CD14-positive monocyte (primary cell): Measurements from ENCODE around the gene HECTD1. TPM values are rescaled to one million over a fixed set of nuclear protein-coding genes. Genes with fewer than 3 reads are reported as not detected.

ENCODE experiments used
- DNase-seq, 3 donors: peaks; one replicate each; pipeline ENCODE4 v3.0.0-alpha.2; 2011 to 2022
- H2AFZ ChIP-seq: 2 replicates; pipeline ENCODE4 v1.6.0; 2012; ENCODE audit warnings: mild to moderate bottlenecking, low read depth, low read length, inconsistent platforms; ENCODE audit not compliant: insufficient read depth, poor library complexity, severe bottlenecking
- H3K27ac ChIP-seq, 2 donors: 1 replicate in 1 of 2; 2 replicates in 1 of 2; pipeline ENCODE4 v1.5.1; 2012 to 2013; ENCODE audit warnings: low read length in 2 of 2, control low read depth in 1 of 2, inconsistent platforms in 1 of 2, low read depth in 1 of 2, mild to moderate bottlenecking in 1 of 2
- H3K27me3 ChIP-seq, 2 donors: one replicate each; pipeline versions ENCODE4 v1.6.0 to v1.6.1; 2011 to 2013; ENCODE audit warnings: low read length in 2 of 2; ENCODE audit not compliant: control insufficient read depth in 2 of 2, insufficient read depth in 2 of 2
- H3K36me3 ChIP-seq, 2 donors: replicated peaks in 1 of 2; 1 replicate in 1 of 2; 2 replicates in 1 of 2; pipeline versions ENCODE4 v1.5.1 to v1.6.1; 2012 to 2013; ENCODE audit warnings: low read length in 2 of 2, control low read depth in 1 of 2, inconsistent platforms in 1 of 2, mild to moderate bottlenecking in 1 of 2; ENCODE audit not compliant: insufficient read depth in 2 of 2, control insufficient read depth in 1 of 2
- H3K4me1 ChIP-seq, 2 donors: 1 replicate in 1 of 2; 2 replicates in 1 of 2; pipeline versions ENCODE4 v1.5.1 to v1.6.1; 2012 to 2013; ENCODE audit warnings: low read length in 2 of 2, control low read depth in 1 of 2, inconsistent platforms in 1 of 2, mild to moderate bottlenecking in 1 of 2, moderate library complexity in 1 of 2; ENCODE audit not compliant: insufficient read depth in 2 of 2, control insufficient read depth in 1 of 2
- H3K4me2 ChIP-seq: replicated peaks from 2 replicates; pipeline ENCODE3; 2012; ENCODE audit warnings: low read length, moderate library complexity, mild to moderate bottlenecking; ENCODE audit not compliant: poor library complexity, severe bottlenecking; ENCODE audit errors: extremely low read depth
- H3K4me3 ChIP-seq, 3 experiments: fragments of 200-600 bp in 1 of 3; sonication (generic) in 1 of 3; replicated peaks in 1 of 3; 1 replicate in 2 of 3; 2 replicates in 1 of 3; pipeline ENCODE4 v1.5.1; 2011 to 2013; ENCODE audit warnings: low read length in 3 of 3, mild to moderate bottlenecking in 3 of 3, control low read depth in 2 of 3, low read depth in 2 of 3, inconsistent platforms in 1 of 3, moderate library complexity in 1 of 3
- H3K79me2 ChIP-seq: 2 replicates; pipeline ENCODE4 v1.6.0; 2012; ENCODE audit warnings: mild to moderate bottlenecking, control low read depth, inconsistent platforms, low read length, moderate library complexity; ENCODE audit not compliant: insufficient read depth
- H3K9ac ChIP-seq: 2 replicates; pipeline ENCODE4 v1.6.0; 2017; ENCODE audit warnings: low read length, mild to moderate bottlenecking; ENCODE audit not compliant: insufficient read depth, poor library complexity, severe bottlenecking
- H3K9me3 ChIP-seq, 2 donors: replicated peaks in 1 of 2; 1 replicate in 1 of 2; 2 replicates in 1 of 2; pipeline versions ENCODE4 v1.5.1 to v1.6.1; 2012 to 2013; ENCODE audit warnings: low read length in 2 of 2, control low read depth in 1 of 2; ENCODE audit not compliant: control insufficient read depth in 1 of 2, insufficient read depth in 1 of 2
- H4K20me1 ChIP-seq: 2 replicates; pipeline ENCODE4 v1.6.0; 2012; ENCODE audit warnings: mild to moderate bottlenecking, low read length, control low read depth, moderate library complexity; ENCODE audit not compliant: insufficient read depth
- H3K27ac Mint-ChIP-seq, 7 donors: one replicate each; pipeline ENCODE4 v1.8.0; 2020; ENCODE audit warnings: mild to moderate bottlenecking in 7 of 7, mixed read lengths in 7 of 7, moderate library complexity in 6 of 7, inconsistent platforms in 2 of 7
- H3K27me3 Mint-ChIP-seq, 3 donors: one replicate each; pipeline ENCODE4 v1.8.0; 2021 to 2022; ENCODE audit warnings: low read depth in 3 of 3, mild to moderate bottlenecking in 3 of 3, mixed read lengths in 3 of 3, moderate library complexity in 3 of 3, inconsistent platforms in 1 of 3
- H3K36me3 Mint-ChIP-seq, 2 donors: one replicate each; pipeline ENCODE4 v1.8.0; 2020; ENCODE audit warnings: mixed read lengths in 2 of 2, inconsistent platforms in 1 of 2, mild to moderate bottlenecking in 1 of 2
- H3K4me1 Mint-ChIP-seq: one replicate; pipeline ENCODE4 v1.8.0; 2020; ENCODE audit warnings: mild to moderate bottlenecking, mixed read lengths
- H3K4me3 Mint-ChIP-seq, 2 donors: one replicate each; pipeline ENCODE4 v1.8.0; 2020; ENCODE audit warnings: mild to moderate bottlenecking in 2 of 2, mixed read lengths in 2 of 2, moderate library complexity in 1 of 2
- H3K9me3 Mint-ChIP-seq, 7 donors: one replicate each; pipeline ENCODE4 v1.8.0; 2020 to 2022; ENCODE audit warnings: mixed read lengths in 7 of 7, mild to moderate bottlenecking in 6 of 7, moderate library complexity in 6 of 7, inconsistent platforms in 2 of 7
- CTCF ChIP-seq: fragments of 200-600 bp; IDR thresholded peaks from one replicate; pipeline ENCODE4 v1.8.0; 2022; ENCODE audit warnings: antibody characterized with exemption, mild to moderate bottlenecking
- intact Hi-C, 2 donors: fragments of 100-400 bp; cut with micrococcal nuclease; formaldehyde crosslinking; loops; one replicate each; pipeline versions ENCODE4 v1.15.0 to v1.15.1; 2023
- polyA plus RNA-seq, 3 donors: library from polyadenylated mRNA; depleted of rRNA in 1 of 3; unstranded in 2 of 3; stranded (reverse) in 1 of 3; fragments of 300-500 nt in 2 of 3; fragments of >200 nt in 1 of 3; fragmentation: Illumina TruSeq in 2 of 3; gene quantifications; 1 replicate in 2 of 3; 2 replicates in 1 of 3; pipeline ENCODE4 v1.2.3, GENCODE V29; 2012 to 2021

HECTD1 gene
- polyA plus RNA-seq, 3 donors = 12.7 to 55.9 (median 21.5) TPM

- Histone ChIP-seq H3K79me2 (no peaks in the 10 kb centered on the region), H4K20me1 (no peaks in the 10 kb centered on the region), H3K4me2 (peak overlapping the region; percentile 74), H3K36me3 (no peaks in the 10 kb centered on the region), H3K27me3 (no peaks in the 10 kb centered on the region), H3K27ac (peak overlapping the region in 1 of 2 donors; percentile 59), H3K9me3 (no peaks in the 10 kb centered on the region), H3K4me3 (peak overlapping the region in 1 of 3 experiments; percentile 69), H3K4me1 (peaks cover 20 to 25% of the 10 kb centered on the region in 2 donors), H2AFZ (peak overlapping the region; percentile 4), H3K9ac (no peak overlapping the region)
- DNase-seq = peak in 2 of 3 donors; percentile 19 to 29
- no peaks in the 10 kb centered on the region for H3K27me3 Mint-ChIP-seq
- intact Hi-C loops = no loop called here
- peak overlapping the region in 5 of 7 donors; percentile 19 to 81 (median 80) for H3K27ac Mint-ChIP-seq
- TF ChIP-seq CTCF = no peak
- H3K4me1 Mint-ChIP-seq = peaks cover 17% of the 10 kb centered on the region
- no peak overlapping the region for H3K4me3 Mint-ChIP-seq
- H3K9me3 Mint-ChIP-seq = no peaks in the 10 kb centered on the region
- H3K36me3 Mint-ChIP-seq = no peaks in the 10 kb centered on the region
Observed at GRCh38 chr14:31229009-31229408, 21.4 kb upstream of the HECTD1 start.

DNA sequence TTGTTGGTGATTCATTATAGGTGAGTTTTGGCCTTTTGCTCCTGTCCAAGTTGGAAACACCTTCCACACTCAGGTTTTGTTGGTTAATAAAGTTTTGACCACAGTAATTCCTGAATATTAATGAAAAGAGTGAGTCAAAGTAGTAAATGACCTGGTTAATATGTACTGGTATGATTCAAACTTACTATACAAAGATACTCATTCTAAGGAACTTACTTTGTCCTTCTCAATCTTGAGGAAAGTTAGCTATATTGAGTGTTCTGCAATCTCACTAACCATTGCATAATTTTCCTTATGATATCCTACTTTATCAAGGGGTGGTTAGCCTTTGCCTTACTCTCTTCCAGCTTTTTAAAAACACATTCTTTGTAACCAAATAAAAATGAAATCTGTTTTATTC, 20.9 kb upstream of the HECTD1 start:
- Mint-ChIP-seq H3K27ac (peak overlapping the region in 4 of 7 donors; percentile 19 to 69 (median 28)), H3K36me3 (no peaks in the 10 kb centered on the region), H3K4me3 (no peak overlapping the region), H3K27me3 (no peaks in the 10 kb centered on the region), H3K9me3 (no peaks in the 10 kb centered on the region), H3K4me1 (peaks cover 17% of the 10 kb centered on the region)
- peak in 2 of 3 donors; percentile 17 to 46 for DNase-seq
- TF ChIP-seq CTCF = no peak
- no peaks in the 10 kb centered on the region for H4K20me1 ChIP-seq
- H3K4me3 ChIP-seq = no peak overlapping the region
- no peaks in the 10 kb centered on the region for H3K27me3 ChIP-seq
- intact Hi-C loops = no loop called here
- H3K36me3 ChIP-seq = no peaks in the 10 kb centered on the region
- H3K4me1 ChIP-seq = peaks cover 20 to 25% of the 10 kb centered on the region in 2 donors
- H3K27ac ChIP-seq = peak overlapping the region in 1 of 2 donors; percentile 59
- H3K79me2 ChIP-seq = no peaks in the 10 kb centered on the region
- no peak overlapping the region for H3K9ac ChIP-seq
- H2AFZ ChIP-seq = peak overlapping the region; percentile 4
- H3K4me2 ChIP-seq = no peak overlapping the region
- no peaks in the 10 kb centered on the region for H3K9me3 ChIP-seq
